OCI-LY1 (cell line): ENCODE data around the gene BTBD9.

Experiments
- H2AFZ ChIP-seq: fragments of 200-600 bp; sonication (generic), shearing (Covaris generic); 2 replicates; pipeline ENCODE4 v1.6.0; 2014; ENCODE audit warnings: antibody characterized with exemption, mild to moderate bottlenecking, low read length
- H3F3A ChIP-seq: fragments of 200-600 bp; sonication (generic), shearing (Covaris generic); 2 replicates; pipeline ENCODE4 v1.6.0; 2014; ENCODE audit warnings: mild to moderate bottlenecking, antibody characterized with exemption, low read length, moderate library complexity; ENCODE audit not compliant: insufficient read depth
- H3K27ac ChIP-seq: fragments of 200-600 bp; sonication (generic); 2 replicates; pipeline ENCODE4 v1.5.1; 2014; ENCODE audit warnings: low read length, mixed run types, mild to moderate bottlenecking, low read depth; ENCODE audit not compliant: poor library complexity, severe bottlenecking
- H3K27me3 ChIP-seq: fragments of 200-600 bp; sonication (generic); 2 replicates; pipeline ENCODE4 v1.6.0; 2014; ENCODE audit warnings: antibody characterized with exemption, mild to moderate bottlenecking, low read length, moderate library complexity; ENCODE audit not compliant: insufficient read depth
- H3K36me3 ChIP-seq: fragments of 200-600 bp; sonication (generic); 2 replicates; pipeline ENCODE4 v1.6.1; 2014; ENCODE audit warnings: mild to moderate bottlenecking, antibody characterized with exemption, low read length, moderate library complexity, mixed read lengths; ENCODE audit not compliant: insufficient read depth
- H3K4me1 ChIP-seq: fragments of 200-600 bp; sonication (generic); 2 replicates; pipeline ENCODE4 v1.5.1; 2014; ENCODE audit warnings: mild to moderate bottlenecking, low read length, moderate library complexity; ENCODE audit not compliant: insufficient read depth, severe bottlenecking
- H3K4me2 ChIP-seq: fragments of 200-600 bp; sonication (generic), shearing (Covaris generic); 2 replicates; pipeline ENCODE4 v1.6.1; 2014; ENCODE audit warnings: low read length
- H3K4me3 ChIP-seq: fragments of 200-600 bp; sonication (generic); 2 replicates; pipeline ENCODE4 v1.5.1; 2014; ENCODE audit warnings: low read length, low read depth, mild to moderate bottlenecking, mixed read lengths; ENCODE audit not compliant: poor library complexity, severe bottlenecking
- H3K79me2 ChIP-seq: fragments of 200-600 bp; shearing (Covaris generic); 2 replicates; pipeline ENCODE4 v1.6.1; 2016; ENCODE audit warnings: mixed run types, low read length, mixed read lengths; ENCODE audit not compliant: insufficient read depth
- H3K9ac ChIP-seq: fragments of 200-600 bp; sonication (generic), shearing (Covaris generic); 2 replicates; pipeline ENCODE4 v1.6.1; 2014; ENCODE audit warnings: mild to moderate bottlenecking, low read length, mixed read lengths
- H3K9me2 ChIP-seq: fragments of 200-600 bp; sonication (generic), shearing (Covaris generic); 2 replicates; pipeline ENCODE4 v1.6.1; 2014; ENCODE audit warnings: low read depth, mild to moderate bottlenecking, low read length, mixed read lengths
- H3K9me3 ChIP-seq: fragments of 200-600 bp; shearing (Covaris generic); 2 replicates; pipeline ENCODE4 v1.6.1; 2014; ENCODE audit warnings: low read length, mixed read lengths
- H4K20me1 ChIP-seq: fragments of 200-600 bp; sonication (generic), shearing (Covaris generic); 2 replicates; pipeline ENCODE4 v1.6.0; 2016; ENCODE audit warnings: mild to moderate bottlenecking, low read length; ENCODE audit not compliant: insufficient read depth
- EZH2 ChIP-seq: fragments of 200-600 bp; sonication (generic), shearing (Covaris generic); IDR thresholded peaks from 2 replicates; pipeline ENCODE4 v1.8.0; 2017; ENCODE audit warnings: borderline replicate concordance, mixed run types, mild to moderate bottlenecking, antibody characterized with exemption, low read length, moderate library complexity, mixed read lengths
- TF ChIP-seq, protein P1 (sequence below): fragments of 200-600 bp; sonication (generic), shearing (Covaris generic); IDR thresholded peaks from 2 replicates; pipeline ENCODE4 v1.5.1; 2017; ENCODE audit warnings: mild to moderate bottlenecking, antibody characterized with exemption, low read length, moderate library complexity, mixed read lengths

The BTBD9 gene

DNA sequence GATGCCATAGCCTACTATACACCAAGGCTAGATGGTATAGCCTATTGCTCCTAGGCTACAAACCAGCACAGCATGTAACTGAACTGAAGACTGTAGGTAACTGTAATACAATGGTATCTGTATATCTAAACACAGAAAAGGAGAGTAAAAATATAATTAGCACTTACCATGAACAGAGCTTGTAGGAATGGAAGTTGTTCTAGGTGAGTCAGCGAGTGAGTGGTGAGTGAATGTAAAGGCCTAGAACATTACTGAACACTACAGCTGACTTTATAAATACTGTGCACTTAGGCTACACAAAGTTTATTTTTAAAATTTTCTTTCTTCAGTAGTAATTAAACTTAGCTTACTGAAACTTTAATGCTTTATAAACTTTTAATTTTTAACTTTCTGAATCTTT lies 129.5 kb downstream of the BTBD9 start:
- Histone ChIP-seq H3K36me3 (no peaks in the 10 kb centered on the region), H3K4me1 (no peaks in the 10 kb centered on the region), H3K9me2 (no peaks in the 10 kb centered on the region), H3K4me2 (no peak overlapping the region), H3K4me3 (no peak overlapping the region), H3K9me3 (no peaks in the 10 kb centered on the region), H3K79me2 (no peaks in the 10 kb centered on the region), H3K9ac (no peak overlapping the region), H2AFZ (no peak overlapping the region), H3F3A (no peaks in the 10 kb centered on the region), H4K20me1 (no peaks in the 10 kb centered on the region), H3K27me3 (no peaks in the 10 kb centered on the region), H3K27ac (no peak overlapping the region)
- TF ChIP-seq, protein P1, sequence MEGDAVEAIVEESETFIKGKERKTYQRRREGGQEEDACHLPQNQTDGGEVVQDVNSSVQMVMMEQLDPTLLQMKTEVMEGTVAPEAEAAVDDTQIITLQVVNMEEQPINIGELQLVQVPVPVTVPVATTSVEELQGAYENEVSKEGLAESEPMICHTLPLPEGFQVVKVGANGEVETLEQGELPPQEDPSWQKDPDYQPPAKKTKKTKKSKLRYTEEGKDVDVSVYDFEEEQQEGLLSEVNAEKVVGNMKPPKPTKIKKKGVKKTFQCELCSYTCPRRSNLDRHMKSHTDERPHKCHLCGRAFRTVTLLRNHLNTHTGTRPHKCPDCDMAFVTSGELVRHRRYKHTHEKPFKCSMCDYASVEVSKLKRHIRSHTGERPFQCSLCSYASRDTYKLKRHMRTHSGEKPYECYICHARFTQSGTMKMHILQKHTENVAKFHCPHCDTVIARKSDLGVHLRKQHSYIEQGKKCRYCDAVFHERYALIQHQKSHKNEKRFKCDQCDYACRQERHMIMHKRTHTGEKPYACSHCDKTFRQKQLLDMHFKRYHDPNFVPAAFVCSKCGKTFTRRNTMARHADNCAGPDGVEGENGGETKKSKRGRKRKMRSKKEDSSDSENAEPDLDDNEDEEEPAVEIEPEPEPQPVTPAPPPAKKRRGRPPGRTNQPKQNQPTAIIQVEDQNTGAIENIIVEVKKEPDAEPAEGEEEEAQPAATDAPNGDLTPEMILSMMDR = no peak
- no peak for TF ChIP-seq EZH2

DNA sequence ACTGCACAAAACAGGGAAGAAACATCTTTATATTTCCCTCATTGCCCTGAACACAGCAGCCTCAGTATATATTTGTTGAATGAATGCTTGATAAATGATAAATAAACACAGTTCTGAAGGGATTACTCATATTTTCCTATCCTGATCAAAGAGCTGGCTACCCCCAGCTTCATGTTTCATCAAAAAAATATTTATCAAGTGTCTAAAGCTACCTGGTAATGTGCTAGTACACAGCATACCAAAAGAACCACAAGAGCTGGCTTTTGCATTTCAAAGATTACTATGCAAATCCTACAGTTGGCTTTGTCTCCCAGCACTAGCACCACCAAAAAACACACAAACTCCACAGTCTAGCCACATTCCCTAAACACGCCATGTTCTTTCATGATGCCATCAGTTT lies 130.0 kb downstream of the BTBD9 start:
- H2AFZ ChIP-seq = no peak overlapping the region
- no peak for TF ChIP-seq EZH2
- TF ChIP-seq, protein P1 = no peak
- no peaks in the 10 kb centered on the region for H3K27me3 ChIP-seq
- H4K20me1 ChIP-seq = no peaks in the 10 kb centered on the region
- H3K9ac ChIP-seq = no peak overlapping the region
- no peaks in the 10 kb centered on the region for H3K36me3 ChIP-seq
- H3K4me3 ChIP-seq = no peak overlapping the region
- no peaks in the 10 kb centered on the region for H3K79me2 ChIP-seq
- no peak overlapping the region for H3K4me2 ChIP-seq
- H3K9me3 ChIP-seq = no peaks in the 10 kb centered on the region
- H3K4me1 ChIP-seq = no peaks in the 10 kb centered on the region
- H3K9me2 ChIP-seq = no peaks in the 10 kb centered on the region
- H3K27ac ChIP-seq = no peak overlapping the region
- H3F3A ChIP-seq = no peaks in the 10 kb centered on the region

DNA sequence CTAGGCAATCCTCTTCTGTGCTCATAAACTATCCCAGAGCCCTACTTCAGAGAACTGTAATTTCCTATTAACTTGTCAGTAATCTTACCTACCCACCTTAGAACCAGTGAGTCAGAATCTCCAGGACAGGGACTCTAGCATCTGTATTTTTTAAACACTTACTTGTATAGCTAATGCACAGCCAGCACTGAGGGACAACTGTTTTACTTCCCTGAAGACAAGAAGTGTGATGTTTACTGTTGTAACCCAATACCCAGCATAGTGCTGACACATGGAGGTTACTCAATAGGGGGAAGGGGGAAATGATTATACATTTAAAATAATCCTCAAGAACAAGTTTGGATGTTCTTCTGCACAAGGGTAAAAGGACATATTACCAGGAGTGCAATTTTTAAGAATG lies 130.8 kb downstream of the BTBD9 start:
- TF ChIP-seq, protein P1 = no peak
- no peak for TF ChIP-seq EZH2
- no peak overlapping the region for H2AFZ ChIP-seq
- H3K9me3 ChIP-seq = no peaks in the 10 kb centered on the region
- no peaks in the 10 kb centered on the region for H3K4me1 ChIP-seq
- no peak overlapping the region for H3K9ac ChIP-seq
- H3F3A ChIP-seq = no peaks in the 10 kb centered on the region
- H3K9me2 ChIP-seq = no peaks in the 10 kb centered on the region
- no peaks in the 10 kb centered on the region for H3K27me3 ChIP-seq
- H3K27ac ChIP-seq = no peak overlapping the region
- H3K4me3 ChIP-seq = no peak overlapping the region
- H4K20me1 ChIP-seq = no peaks in the 10 kb centered on the region
- H3K36me3 ChIP-seq = no peaks in the 10 kb centered on the region
- H3K4me2 ChIP-seq = no peak overlapping the region
- no peaks in the 10 kb centered on the region for H3K79me2 ChIP-seq
